Hepatocyte (in vitro differentiated cells): ENCODE results near the gene TRPC4. TPM values are rescaled to one million over a fixed set of nuclear protein-coding genes. Genes with fewer than 3 reads are reported as not detected.

Experiments used
- DNase-seq: peaks from one replicate; pipeline ENCODE4 v3.0.0-alpha.2; 2016; ENCODE audit warnings: low spot score
- H2AFZ ChIP-seq: fragments of 200-600 bp; sonication (generic); 2 replicates; pipeline ENCODE4 v1.6.0; 2016; ENCODE audit warnings: antibody characterized with exemption, mild to moderate bottlenecking
- H3K27ac ChIP-seq: fragments of 200-600 bp; sonication (generic); 2 replicates; pipeline ENCODE4 v1.5.1; 2016; ENCODE audit warnings: mild to moderate bottlenecking
- H3K27me3 ChIP-seq: fragments of 200-600 bp; sonication (generic); 2 replicates; pipeline ENCODE4 v1.6.1; 2016
- H3K36me3 ChIP-seq: fragments of 200-600 bp; sonication (generic); replicated peaks from 2 replicates; pipeline ENCODE4 v1.5.1; 2016; ENCODE audit warnings: low read depth; ENCODE audit not compliant: insufficient read depth
- H3K4me1 ChIP-seq: fragments of 200-600 bp; sonication (generic); 2 replicates; pipeline ENCODE4 v1.5.1; 2016; ENCODE audit warnings: mild to moderate bottlenecking, moderate library complexity; ENCODE audit not compliant: insufficient read depth
- H3K4me2 ChIP-seq: fragments of 200-600 bp; sonication (generic); 2 replicates; pipeline ENCODE4 v1.6.0; 2016
- H3K4me3 ChIP-seq: fragments of 200-600 bp; sonication (generic); 2 replicates; pipeline ENCODE4 v1.5.1; 2016; ENCODE audit warnings: mild to moderate bottlenecking
- H3K79me2 ChIP-seq: fragments of 200-600 bp; sonication (generic); 2 replicates; pipeline ENCODE4 v1.6.0; 2017; ENCODE audit warnings: mild to moderate bottlenecking
- H3K9me2 ChIP-seq: fragments of 200-600 bp; sonication (generic); replicated peaks from 2 replicates; pipeline ENCODE4 v1.6.0; 2017; ENCODE audit warnings: mild to moderate bottlenecking; ENCODE audit not compliant: insufficient read depth
- H3K9me3 ChIP-seq: fragments of 200-600 bp; sonication (generic); 2 replicates; pipeline ENCODE4 v1.5.1; 2016; ENCODE audit warnings: low read depth, mild to moderate bottlenecking
- H4K20me1 ChIP-seq: fragments of 200-600 bp; sonication (generic); 2 replicates; pipeline ENCODE4 v1.6.0; 2016; ENCODE audit warnings: mild to moderate bottlenecking; ENCODE audit not compliant: insufficient read depth, poor library complexity, severe bottlenecking
- CTCF ChIP-seq: fragments of 200-600 bp; sonication (generic); IDR thresholded peaks from 2 replicates; pipeline ENCODE4 v1.5.1; 2016; ENCODE audit warnings: antibody characterized with exemption, mild to moderate bottlenecking; ENCODE audit not compliant: poor library complexity
- EZH2 ChIP-seq: fragments of 200-600 bp; sonication (generic); IDR thresholded peaks from 2 replicates; pipeline ENCODE4 v1.6.1; 2016; ENCODE audit warnings: antibody characterized with exemption, mild to moderate bottlenecking, borderline replicate concordance
- EZH2phosphoT487 ChIP-seq: fragments of 200-600 bp; sonication (generic); IDR thresholded peaks from one replicate; pipeline ENCODE4 v1.6.1; 2018; ENCODE audit warnings: antibody characterized with exemption, mild to moderate bottlenecking, low read depth, moderate library complexity; ENCODE audit not compliant: unreplicated experiment, severe bottlenecking
- WGBS: methylation state at CpG from one replicate; pipeline ENCODE4 v1.1.6; 2016; ENCODE audit warnings: low lambda C conversion rate; ENCODE audit errors: missing lambda C conversion rate; 5-methylcytosine and 5-hydroxymethylcytosine counted together
- polyA plus RNA-seq: library from polyadenylated mRNA; unstranded; fragments of >200 nt; fragmentation: Nextera tagmentation; extraction: Ambion mirVana; gene quantifications from 2 replicates; pipeline ENCODE4 v1.2.1, GENCODE V29; 2016
- total RNA-seq: library from RNA; depleted of rRNA; stranded (reverse); fragments of >200 nt; gene quantifications from 2 replicates; pipeline ENCODE4 v1.2.3, GENCODE V29; 2014

Gene TRPC4
- total and polyA plus RNA-seq, 2 experiments from 2014 or later, result 0.28 to 0.50 TPM

- Histone ChIP-seq H3K4me1 (peaks cover 5% of the 10 kb centered on the region), H3K27ac (no peak overlapping the region), H3K4me2 (peak overlapping the region; percentile 5), H3K9me3 (no peaks in the 10 kb centered on the region), H4K20me1 (no peaks in the 10 kb centered on the region), H3K9me2 (no peaks in the 10 kb centered on the region), H3K4me3 (no peak overlapping the region), H3K36me3 (no peaks in the 10 kb centered on the region), H2AFZ (no peak overlapping the region), H3K79me2 (no peaks in the 10 kb centered on the region), H3K27me3 (no peaks in the 10 kb centered on the region)
- DNase-seq, result no peak
- 77% methylated on average over 3 of the region's 3 CpGs for WGBS
- TF ChIP-seq EZH2, result no peak
- no peak for TF ChIP-seq CTCF
- TF ChIP-seq EZH2phosphoT487, result no peak
Measured at GRCh38 chr13:37601648-37602440, 267.7 kb downstream of the TRPC4 start.

GRCh38 chr13:37599519-37599918 lies 270.1 kb downstream of the TRPC4 start:
- Histone ChIP-seq H3K9me3 (no peaks in the 10 kb centered on the region), H2AFZ (no peak overlapping the region), H4K20me1 (no peaks in the 10 kb centered on the region), H3K9me2 (no peaks in the 10 kb centered on the region), H3K27ac (no peak overlapping the region), H3K4me2 (peak overlapping the region; percentile 56), H3K4me1 (peaks cover 9% of the 10 kb centered on the region), H3K27me3 (no peaks in the 10 kb centered on the region), H3K4me3 (no peak overlapping the region), H3K36me3 (no peaks in the 10 kb centered on the region), H3K79me2 (peaks cover 3% of the 10 kb centered on the region)
- no peak for TF ChIP-seq CTCF
- TF ChIP-seq EZH2phosphoT487, result no peak
- TF ChIP-seq EZH2, result no peak
- DNase-seq, result no peak
- 81% methylated on average over 2 of the region's 2 CpGs for WGBS

GRCh38 chr13:37598597-37598996 lies 271.0 kb downstream of the TRPC4 start, which contains the start of gene POSTN:
POSTN (minus strand) TSS chr13:37598768; CDS start chr13:37598726, 42 bp downstream.
- peak within 1 kb of the TSS; percentile 8 for H3K27ac ChIP-seq
- H2AFZ ChIP-seq, result no peak within 1 kb of the TSS
- H3K4me2 ChIP-seq, result peak within 1 kb of the TSS; percentile 56
- 37% methylated on average over 6 of the region's 6 CpGs for WGBS
- no peaks in the 10 kb centered on the region for H3K9me2 ChIP-seq
- no peaks in the 10 kb centered on the region for H4K20me1 ChIP-seq
- no peaks in the 10 kb centered on the region for H3K9me3 ChIP-seq
- H3K4me3 ChIP-seq, result peak within 1 kb of the TSS; percentile 44
- H3K27me3 ChIP-seq, result no peaks in the 10 kb centered on the region
- no peaks in the 10 kb centered on the region for H3K36me3 ChIP-seq
- DNase-seq, result peak; percentile 26
- TF ChIP-seq CTCF, result no peak
- no peak for TF ChIP-seq EZH2
- no peak for TF ChIP-seq EZH2phosphoT487
- peaks cover 9% of the 10 kb centered on the region for H3K4me1 ChIP-seq
- H3K79me2 ChIP-seq, result peaks cover 3% of the 10 kb centered on the region
